Gastrocnemius medialis (tissue), 4 donors: Measurements from ENCODE around the gene BPIFB2. TPM values are rescaled to one million over a fixed set of nuclear protein-coding genes. Genes with fewer than 3 reads are reported as not detected.

Experiments
- ATAC-seq, 2 donors: fragments of 150-250 bp; one replicate each; pipeline ENCODE4 v1.9.1; 2016
- DNase-seq, 2 donors: peaks; one replicate each; pipeline ENCODE4 v3.0.0-alpha.2; 2019
- H3K27ac ChIP-seq, 4 donors: fragments of 200-600 bp; sonication (generic); 1 replicate in 1 of 4; 2 replicates in 3 of 4; pipeline ENCODE4 v1.5.1; 2016 to 2018; ENCODE audit warnings: mild to moderate bottlenecking in 2 of 4, moderate library complexity in 1 of 4
- H3K27me3 ChIP-seq, 3 donors: fragments of 200-600 bp; sonication (generic) in 2 of 3; 1 replicate in 1 of 3; 2 replicates in 2 of 3; pipeline versions ENCODE4 v1.5.1 to v1.6.0; 2016 to 2019; ENCODE audit warnings: mild to moderate bottlenecking in 1 of 3, moderate library complexity in 1 of 3
- H3K36me3 ChIP-seq, 2 donors: fragments of 200-600 bp; sonication (generic) in 1 of 2; one replicate each; pipeline ENCODE4 v1.5.1; 2017 to 2018
- H3K4me1 ChIP-seq, 2 donors: fragments of 200-600 bp; sonication (generic) in 1 of 2; one replicate each; pipeline ENCODE4 v1.5.1; 2016 to 2017; ENCODE audit warnings: mild to moderate bottlenecking in 2 of 2
- H3K4me3 ChIP-seq, 4 donors: fragments of 200-600 bp; sonication (generic) in 3 of 4; 1 replicate in 1 of 4; 2 replicates in 3 of 4; pipeline ENCODE4 v1.5.1; 2016 to 2019; ENCODE audit warnings: mild to moderate bottlenecking in 2 of 4
- H3K9me3 ChIP-seq, 3 donors: fragments of 200-600 bp; sonication (generic) in 2 of 3; 1 replicate in 1 of 3; 2 replicates in 2 of 3; pipeline ENCODE4 v1.5.1; 2016 to 2019
- POLR2A ChIP-seq, 2 donors: fragments of 450-650 bp; IDR thresholded peaks; one replicate each; pipeline ENCODE4 v1.6.1; 2017; ENCODE audit warnings: antibody characterized with exemption in 2 of 2, mild to moderate bottlenecking in 2 of 2, moderate library complexity in 2 of 2
- in situ Hi-C, 4 donors: fragments of 200-750 bp; cut with MboI; loops; one replicate each; pipeline versions ENCODE4 v1.15.0 to v1.8.0; 2017; ENCODE audit warnings: low sequenced_read_pairs in 4 of 4
- intact Hi-C: fragments of 100-400 bp; cut with DNase I; formaldehyde crosslinking; loops from one replicate; pipeline ENCODE4 v1.15.1; 2023; ENCODE audit warnings: low total_unique reads
- total RNA-seq, 4 donors: library from RNA; depleted of rRNA; stranded (reverse); fragments of >200 nt; gene quantifications; one replicate each; pipeline versions ENCODE4 v1.1.0 to v1.2.3, GENCODE V29; 2016
- TF ChIP-seq, protein P1 (sequence below), 5 experiments: fragments of 450-650 bp in 3 of 5; fragments of 200-600 bp in 2 of 5; sonication (generic) in 2 of 5; IDR thresholded peaks in 4 of 5; conservative IDR thresholded peaks in 1 of 5; 1 replicate in 4 of 5; 2 replicates in 1 of 5; pipeline ENCODE4 v1.5.1; 2016 to 2019; ENCODE audit warnings: antibody characterized with exemption in 5 of 5, mild to moderate bottlenecking in 3 of 5, moderate library complexity in 3 of 5

Gene BPIFB2
- total RNA-seq, 4 donors from 2014 or later, result not detected

DNA sequence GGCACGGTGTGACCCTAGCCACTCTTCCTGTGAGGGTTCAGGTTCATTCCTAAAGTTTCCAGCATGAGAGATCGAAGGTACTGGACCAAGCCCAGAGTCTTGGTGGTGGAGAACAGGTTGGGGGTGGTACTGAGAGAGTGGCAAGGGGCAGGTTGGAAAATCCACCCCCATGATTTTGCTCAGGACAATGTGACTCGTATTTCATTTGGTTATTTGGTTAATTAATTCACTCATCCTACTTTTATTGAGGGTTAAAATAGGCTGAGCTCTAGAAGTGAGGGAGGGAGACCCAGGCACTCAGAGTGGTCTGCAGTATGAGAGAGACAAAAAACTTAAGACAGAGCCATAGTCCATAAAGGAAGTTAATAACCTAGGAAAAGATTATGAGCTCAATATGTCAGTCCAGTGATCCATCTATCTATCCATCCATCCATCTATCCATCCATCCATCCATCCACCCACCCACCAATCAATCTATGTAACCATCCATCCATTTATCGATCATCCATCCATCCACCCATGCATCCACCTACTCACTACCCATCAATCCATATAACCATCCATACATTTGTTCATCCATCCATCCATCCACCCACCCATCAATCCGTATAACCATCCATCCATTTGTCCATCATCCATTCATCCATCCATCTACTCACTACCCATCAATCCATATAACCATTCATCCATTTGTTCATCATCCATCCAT lies 17.3 kb downstream of the BPIFB2 start:
- H3K36me3 ChIP-seq, result no peaks in the 10 kb centered on the region
- in situ Hi-C loops, result loop anchor here in 1 of 4 donors (25.0 kb wide), 1 partner anchor 112 kb away; no protein-coding TSS in a partner anchor
- H3K27ac ChIP-seq, result no peak overlapping the region
- ATAC-seq (no peak), DNase-seq (no peak)
- TF ChIP-seq, protein P1, sequence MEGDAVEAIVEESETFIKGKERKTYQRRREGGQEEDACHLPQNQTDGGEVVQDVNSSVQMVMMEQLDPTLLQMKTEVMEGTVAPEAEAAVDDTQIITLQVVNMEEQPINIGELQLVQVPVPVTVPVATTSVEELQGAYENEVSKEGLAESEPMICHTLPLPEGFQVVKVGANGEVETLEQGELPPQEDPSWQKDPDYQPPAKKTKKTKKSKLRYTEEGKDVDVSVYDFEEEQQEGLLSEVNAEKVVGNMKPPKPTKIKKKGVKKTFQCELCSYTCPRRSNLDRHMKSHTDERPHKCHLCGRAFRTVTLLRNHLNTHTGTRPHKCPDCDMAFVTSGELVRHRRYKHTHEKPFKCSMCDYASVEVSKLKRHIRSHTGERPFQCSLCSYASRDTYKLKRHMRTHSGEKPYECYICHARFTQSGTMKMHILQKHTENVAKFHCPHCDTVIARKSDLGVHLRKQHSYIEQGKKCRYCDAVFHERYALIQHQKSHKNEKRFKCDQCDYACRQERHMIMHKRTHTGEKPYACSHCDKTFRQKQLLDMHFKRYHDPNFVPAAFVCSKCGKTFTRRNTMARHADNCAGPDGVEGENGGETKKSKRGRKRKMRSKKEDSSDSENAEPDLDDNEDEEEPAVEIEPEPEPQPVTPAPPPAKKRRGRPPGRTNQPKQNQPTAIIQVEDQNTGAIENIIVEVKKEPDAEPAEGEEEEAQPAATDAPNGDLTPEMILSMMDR (IDR thresholded peaks at IDR 0.05 in 4 of 5, conservative IDR thresholded peaks at IDR 0.05 in 1 of 5), result no peak
- no peak for TF ChIP-seq POLR2A (IDR thresholded peaks at IDR 0.05)
- peaks cover 0 to 6% (median 0%) of the 10 kb centered on the region in 3 donors for H3K27me3 ChIP-seq
- no peak overlapping the region for H3K4me3 ChIP-seq
- intact Hi-C loops, result no loop called here
- H3K4me1 ChIP-seq, result no peaks in the 10 kb centered on the region
- no peaks in the 10 kb centered on the region for H3K9me3 ChIP-seq

DNA sequence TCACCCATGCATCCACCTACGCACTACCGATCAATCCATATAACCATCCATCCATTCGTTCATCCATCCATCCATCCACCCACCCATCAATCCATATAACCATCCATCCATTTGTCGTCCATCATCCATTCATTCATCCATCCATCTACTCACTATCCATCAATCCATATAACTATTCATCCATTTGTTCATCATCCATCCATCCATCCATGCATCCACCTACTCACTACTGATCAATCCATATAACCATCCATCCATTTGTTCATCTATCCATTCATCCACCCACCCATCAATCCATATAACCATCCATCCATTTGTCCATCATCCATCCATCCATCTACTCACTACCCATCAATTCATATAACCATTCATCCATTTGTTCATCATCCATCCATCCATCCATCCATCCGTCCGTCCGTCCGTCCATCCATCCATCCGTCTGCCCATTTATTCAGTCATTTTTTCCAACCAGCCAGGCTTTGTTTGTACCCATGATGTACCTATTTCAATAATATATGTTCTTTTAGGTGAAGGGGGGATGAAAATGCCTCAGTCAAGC lies 17.9 kb downstream of the BPIFB2 start:
- H3K36me3 ChIP-seq, result no peaks in the 10 kb centered on the region
- TF ChIP-seq POLR2A (IDR thresholded peaks at IDR 0.05), result no peak
- TF ChIP-seq, protein P1 (IDR thresholded peaks at IDR 0.05 in 4 of 5, conservative IDR thresholded peaks at IDR 0.05 in 1 of 5), result no peak
- intact Hi-C loops, result no loop called here
- no peaks in the 10 kb centered on the region for H3K4me1 ChIP-seq
- H3K27ac ChIP-seq, result no peak overlapping the region
- no peaks in the 10 kb centered on the region for H3K9me3 ChIP-seq
- H3K4me3 ChIP-seq, result no peak overlapping the region
- ATAC-seq, result no peak
- peaks cover 0 to 6% (median 0%) of the 10 kb centered on the region in 3 donors for H3K27me3 ChIP-seq
- in situ Hi-C loops, result no loop called here
- DNase-seq, result no peak

DNA sequence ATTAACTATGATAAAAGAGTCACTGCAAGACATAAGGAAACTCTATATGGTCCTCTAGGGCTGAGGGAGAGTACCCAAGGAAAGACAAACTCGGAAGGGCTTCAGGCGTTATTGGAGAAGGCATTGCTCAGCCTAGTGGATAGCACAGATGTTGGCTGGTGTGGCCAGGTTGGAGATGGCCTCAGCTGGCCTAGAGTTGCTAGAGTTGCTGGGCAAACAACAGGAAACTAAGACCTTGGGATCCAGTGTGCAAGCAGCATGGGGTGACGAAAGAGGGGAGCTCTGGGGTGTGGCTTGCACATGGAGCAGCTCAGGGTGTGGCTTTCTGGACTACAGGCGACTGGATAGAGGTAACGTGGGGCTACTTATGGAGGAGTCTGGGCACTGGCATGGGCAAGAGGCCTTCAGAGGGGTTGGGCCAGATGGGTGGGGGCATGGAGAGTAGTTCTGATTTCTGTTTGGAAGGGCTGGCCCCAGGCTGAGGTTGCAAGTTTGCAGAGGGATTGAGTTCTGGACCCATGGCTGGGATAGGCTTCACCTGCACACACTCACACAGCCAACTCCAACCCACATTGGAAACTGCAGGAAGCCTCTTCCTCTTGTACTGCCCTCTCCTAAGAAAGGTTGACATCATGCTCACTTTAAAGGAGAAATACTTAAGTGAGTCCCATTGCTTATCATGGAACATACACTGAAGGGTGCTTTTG lies 18.7 kb downstream of the BPIFB2 start:
- intact Hi-C loops, result no loop called here
- H3K27ac ChIP-seq, result no peak overlapping the region
- in situ Hi-C loops, result no loop called here

DNA sequence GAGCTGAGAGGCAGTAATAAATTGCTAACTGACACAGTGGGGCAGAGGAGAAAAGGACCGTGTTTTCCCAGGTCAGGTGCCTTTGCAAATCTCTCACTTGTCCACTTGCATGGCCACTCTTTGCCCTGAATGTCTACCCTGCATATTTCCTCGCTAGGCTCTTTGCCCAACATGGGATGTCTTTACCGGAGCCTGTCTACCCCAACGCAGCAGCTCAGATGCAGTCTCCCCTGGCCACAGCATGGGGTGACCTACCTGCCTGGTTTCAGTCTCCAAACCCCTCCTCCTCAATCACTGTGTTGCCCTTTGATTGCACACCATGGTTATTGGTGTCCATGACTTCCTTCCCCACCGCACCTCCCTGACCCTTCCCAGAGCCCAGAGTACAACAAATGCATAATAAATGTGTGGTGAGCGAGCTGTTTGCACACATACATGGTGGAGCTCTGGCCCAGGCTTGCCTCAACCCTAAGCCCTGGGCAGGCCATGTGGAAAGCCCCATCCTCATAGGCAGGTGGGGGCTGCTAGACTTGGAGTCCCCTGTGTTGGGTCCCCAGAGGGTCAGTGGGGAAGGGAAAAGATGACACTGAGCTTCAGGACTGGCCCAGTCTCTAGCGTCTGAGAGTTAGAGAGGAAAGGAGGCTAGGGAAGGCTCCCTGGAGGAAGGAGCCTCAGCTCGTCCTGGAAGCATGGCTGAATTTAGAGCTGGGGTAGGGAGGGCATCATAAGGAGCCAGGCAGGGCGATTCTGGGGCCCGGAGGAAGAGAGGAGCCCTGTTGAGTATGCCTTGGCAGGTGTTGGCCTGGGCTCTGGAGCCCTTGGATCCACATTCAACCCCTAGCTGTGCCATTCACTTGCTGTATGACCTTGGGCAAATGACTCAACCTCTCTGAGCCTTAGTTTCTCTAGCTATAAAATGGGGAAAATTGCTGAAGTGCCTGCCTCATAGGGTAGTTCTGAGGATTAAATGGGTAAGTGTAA lies 19.6 kb downstream of the BPIFB2 start:
- no peak overlapping the region for H3K27ac ChIP-seq
- no peaks in the 10 kb centered on the region for H3K9me3 ChIP-seq
- H3K36me3 ChIP-seq, result no peaks in the 10 kb centered on the region
- H3K4me1 ChIP-seq, result no peaks in the 10 kb centered on the region
- intact Hi-C loops (no loop called here), in situ Hi-C loops (no loop called here)
- H3K4me3 ChIP-seq, result no peak overlapping the region
- peaks cover 0 to 6% (median 0%) of the 10 kb centered on the region in 3 donors for H3K27me3 ChIP-seq
- DNase-seq (no peak), ATAC-seq (no peak)
- TF ChIP-seq POLR2A (IDR thresholded peaks at IDR 0.05), result no peak
- TF ChIP-seq, protein P1 (IDR thresholded peaks at IDR 0.05 in 4 of 5, conservative IDR thresholded peaks at IDR 0.05 in 1 of 5), result no peak

More for the DNA sequence above, 18.7 kb downstream of the BPIFB2 start:
- no peak for TF ChIP-seq POLR2A (IDR thresholded peaks at IDR 0.05)
- TF ChIP-seq, protein P1 (IDR thresholded peaks at IDR 0.05 in 4 of 5, conservative IDR thresholded peaks at IDR 0.05 in 1 of 5), result no peak
- Histone ChIP-seq H3K4me1 (no peaks in the 10 kb centered on the region), H3K27me3 (peaks cover 0 to 6% (median 0%) of the 10 kb centered on the region in 3 donors), H3K4me3 (no peak overlapping the region), H3K9me3 (no peaks in the 10 kb centered on the region), H3K36me3 (no peaks in the 10 kb centered on the region)
- DNase-seq, result no peak
- no peak for ATAC-seq
